IPS-20b (cell line): ENCODE measurements around the gene LARGE1.
A peak's percentile ranks its signal among the peaks of the same experiment; 100 is the strongest.

Experiments
- H3K27ac ChIP-seq: one replicate; pipeline ENCODE4 v1.5.1; 2013; ENCODE audit warnings: low read length
- H3K27me3 ChIP-seq: 2 replicates; pipeline ENCODE4 v1.6.1; 2013; ENCODE audit warnings: mild to moderate bottlenecking, low read length, inconsistent platforms; ENCODE audit not compliant: insufficient read depth
- H3K36me3 ChIP-seq: 2 replicates; pipeline ENCODE4 v1.6.1; 2013; ENCODE audit warnings: low read depth, mild to moderate bottlenecking, inconsistent platforms, low read length, moderate library complexity; ENCODE audit not compliant: insufficient read depth
- H3K4me1 ChIP-seq: 2 replicates; pipeline ENCODE4 v1.6.1; 2013; ENCODE audit warnings: mild to moderate bottlenecking, control low read depth, inconsistent platforms, low read length, moderate library complexity; ENCODE audit not compliant: insufficient read depth
- H3K4me3 ChIP-seq: 2 replicates; pipeline ENCODE4 v1.5.1; 2013; ENCODE audit warnings: mild to moderate bottlenecking, low read length, inconsistent platforms
- H3K9ac ChIP-seq: 2 replicates; pipeline ENCODE4 v1.6.1; 2013; ENCODE audit warnings: low read depth, mild to moderate bottlenecking, inconsistent platforms, low read length, moderate library complexity
- H3K9me3 ChIP-seq: 2 replicates; pipeline ENCODE4 v1.6.1; 2013; ENCODE audit warnings: mild to moderate bottlenecking, low read depth, low read length, inconsistent platforms; ENCODE audit not compliant: insufficient read depth

Gene LARGE1

GRCh38 chr22:33770723-33771122 is 149.6 kb downstream of the LARGE1 start:
- H3K9ac ChIP-seq: no peak overlapping the region
- no peak overlapping the region for H3K4me3 ChIP-seq
- H3K9me3 ChIP-seq: no peaks in the 10 kb centered on the region
- H3K36me3 ChIP-seq: no peaks in the 10 kb centered on the region
- peaks cover 13% of the 10 kb centered on the region; the same call in 1 of the 2 replicates for H3K4me1 ChIP-seq
- no peaks in the 10 kb centered on the region for H3K27me3 ChIP-seq
- H3K27ac ChIP-seq: no peak overlapping the region

DNA sequence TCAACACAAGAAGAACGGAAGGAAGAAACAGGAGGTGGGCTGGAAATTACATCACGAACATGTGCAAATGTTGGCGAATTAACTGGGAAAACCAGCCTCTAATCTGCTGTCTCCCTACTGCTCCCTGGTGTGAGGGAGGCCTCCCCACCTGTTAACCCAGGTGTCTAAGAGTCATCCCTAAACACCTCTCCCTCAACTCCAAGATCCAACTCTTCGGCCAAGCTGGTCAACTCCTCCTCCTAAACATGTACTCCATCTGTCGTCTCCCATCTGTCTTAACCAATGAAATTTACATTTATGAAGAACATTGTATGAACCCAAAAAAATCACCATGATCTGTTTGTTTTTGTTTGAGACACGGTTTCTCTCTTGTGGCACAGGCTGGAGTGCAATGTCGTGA is 154.2 kb downstream of the LARGE1 start:
- H3K27ac ChIP-seq: no peak overlapping the region
- no peak overlapping the region for H3K4me3 ChIP-seq
- H3K36me3 ChIP-seq: peaks cover 3% of the 10 kb centered on the region; the same call in 1 of the 2 replicates
- no peaks in the 10 kb centered on the region for H3K9me3 ChIP-seq
- H3K4me1 ChIP-seq: peaks cover 10% of the 10 kb centered on the region; the same call in 1 of the 2 replicates
- no peaks in the 10 kb centered on the region for H3K27me3 ChIP-seq
- H3K9ac ChIP-seq: no peak overlapping the region

GRCh38 chr22:33758961-33759360 is 161.3 kb downstream of the LARGE1 start:
- Histone ChIP-seq H3K4me3 (no peak overlapping the region), H3K9ac (no peak overlapping the region), H3K27me3 (no peaks in the 10 kb centered on the region), H3K36me3 (peaks cover 18% of the 10 kb centered on the region), H3K9me3 (no peaks in the 10 kb centered on the region), H3K27ac (no peak overlapping the region), H3K4me1 (peaks cover 28% of the 10 kb centered on the region)

- peaks cover 28% of the 10 kb centered on the region for H3K4me1 ChIP-seq
- H3K9ac ChIP-seq: 0 out of 2 replicates have a peak overlapping the region, but pooled peaks have one; percentile 9
- H3K9me3 ChIP-seq: no peaks in the 10 kb centered on the region
- peak overlapping the region; percentile 25; the same call in 1 of the 2 replicates for H3K4me3 ChIP-seq
- no peak overlapping the region for H3K27ac ChIP-seq
- peaks cover 18% of the 10 kb centered on the region for H3K36me3 ChIP-seq
- H3K27me3 ChIP-seq: no peaks in the 10 kb centered on the region
Observed at GRCh38 chr22:33757802-33758483, 162.3 kb downstream of the LARGE1 start.

DNA sequence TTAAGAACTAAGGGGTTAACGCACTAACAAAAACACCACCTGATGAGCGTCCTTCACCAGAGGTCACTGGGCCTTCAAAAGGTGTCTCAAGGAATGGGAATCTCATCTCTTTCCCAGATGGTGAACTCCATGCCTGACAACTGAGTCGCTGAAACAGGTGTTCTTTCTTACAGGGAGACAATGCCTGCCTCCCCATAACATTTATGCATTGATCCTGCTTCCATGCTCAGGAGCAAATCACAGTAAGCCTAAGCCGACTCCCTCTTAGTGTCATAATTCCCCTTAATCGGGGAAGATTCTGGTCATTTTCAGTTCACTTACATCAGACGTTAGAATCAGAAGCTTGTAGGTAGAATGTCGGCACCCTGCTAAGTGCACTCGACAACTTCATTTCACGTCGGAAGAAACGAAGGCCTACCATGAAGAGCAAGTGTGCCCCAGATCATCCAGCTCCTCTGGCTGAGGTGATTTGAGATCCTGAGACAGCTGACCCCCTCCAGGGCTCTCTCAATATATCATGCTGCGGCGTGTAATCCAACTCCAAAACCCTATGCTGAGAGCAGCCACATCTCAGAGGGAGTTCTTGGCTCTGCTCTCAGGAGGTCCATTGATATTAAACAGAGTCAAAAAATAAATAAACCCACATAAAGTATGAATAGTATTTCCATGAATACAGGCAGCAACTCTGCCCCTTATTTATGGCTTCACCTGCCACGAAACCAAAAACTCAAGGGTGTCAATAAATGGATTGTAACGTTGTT is 163.1 kb downstream of the LARGE1 start:
- Histone ChIP-seq H3K4me1 (peaks cover 28% of the 10 kb centered on the region), H3K9ac (0 out of 2 replicates have a peak overlapping the region, but pooled peaks have one; percentile 9), H3K36me3 (peaks cover 18% of the 10 kb centered on the region), H3K9me3 (no peaks in the 10 kb centered on the region), H3K27me3 (no peaks in the 10 kb centered on the region), H3K27ac (no peak overlapping the region), H3K4me3 (peak overlapping the region; percentile 25; the same call in 1 of the 2 replicates)

DNA sequence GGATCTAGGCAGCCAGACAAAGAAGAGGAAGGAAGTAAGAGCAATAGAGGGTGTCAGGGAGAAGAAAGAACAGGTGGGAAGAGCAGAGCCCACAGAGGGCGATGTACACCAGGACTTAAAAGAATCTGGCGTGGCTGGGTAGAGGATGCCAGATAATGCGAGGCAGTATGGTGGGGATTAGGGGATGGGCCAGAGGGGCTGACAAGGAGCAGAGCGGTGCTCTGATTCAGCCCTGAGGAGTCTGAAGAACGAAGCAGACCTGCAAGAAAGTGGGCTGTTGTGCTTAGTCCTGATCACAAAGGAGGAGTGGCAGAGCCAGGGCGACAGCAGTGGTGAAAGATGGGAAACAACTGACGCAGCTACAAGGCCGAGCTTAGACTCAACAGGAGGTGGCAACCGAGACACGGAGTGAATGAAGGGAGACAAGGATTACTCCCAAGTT is 163.7 kb downstream of the LARGE1 start:
- no peak overlapping the region for H3K9ac ChIP-seq
- H3K4me1 ChIP-seq: peaks cover 28% of the 10 kb centered on the region
- H3K36me3 ChIP-seq: peaks cover 18% of the 10 kb centered on the region
- H3K27me3 ChIP-seq: no peaks in the 10 kb centered on the region
- no peak overlapping the region; the same call in 1 of the 2 replicates for H3K4me3 ChIP-seq
- H3K27ac ChIP-seq: no peak overlapping the region
- H3K9me3 ChIP-seq: no peaks in the 10 kb centered on the region

- no peaks in the 10 kb centered on the region for H3K4me1 ChIP-seq
Observed at GRCh38 chr22:33748714-33749113, 171.6 kb downstream of the LARGE1 start.

GRCh38 chr22:33747576-33748180 is 172.6 kb downstream of the LARGE1 start:
- H3K27ac ChIP-seq: no peak overlapping the region
- no peaks in the 10 kb centered on the region for H3K27me3 ChIP-seq

More at GRCh38 chr22:33748714-33749113, 171.6 kb downstream of the LARGE1 start:
- no peaks in the 10 kb centered on the region for H3K9me3 ChIP-seq
- no peak overlapping the region for H3K4me3 ChIP-seq
- H3K27ac ChIP-seq: no peak overlapping the region
- H3K36me3 ChIP-seq: peaks cover 7% of the 10 kb centered on the region; the same call in 1 of the 2 replicates
- no peaks in the 10 kb centered on the region for H3K27me3 ChIP-seq
- H3K9ac ChIP-seq: no peak overlapping the region

GRCh38 chr22:33747029-33747428 is 173.2 kb downstream of the LARGE1 start:
- Histone ChIP-seq H3K4me3 (no peak overlapping the region), H3K9ac (no peak overlapping the region), H3K4me1 (no peaks in the 10 kb centered on the region), H3K9me3 (no peaks in the 10 kb centered on the region), H3K27me3 (no peaks in the 10 kb centered on the region), H3K27ac (no peak overlapping the region), H3K36me3 (peaks cover 7% of the 10 kb centered on the region; the same call in 1 of the 2 replicates)

More at GRCh38 chr22:33747576-33748180, 172.6 kb downstream of the LARGE1 start:
- H3K36me3 ChIP-seq: peaks cover 7% of the 10 kb centered on the region; the same call in 1 of the 2 replicates
- H3K4me3 ChIP-seq: no peak overlapping the region
- no peaks in the 10 kb centered on the region for H3K4me1 ChIP-seq
- no peak overlapping the region for H3K9ac ChIP-seq
- no peaks in the 10 kb centered on the region for H3K9me3 ChIP-seq

- Histone ChIP-seq H3K4me3 (no peak overlapping the region), H3K9ac (no peak overlapping the region), H3K27ac (no peak overlapping the region), H3K36me3 (peaks cover 7% of the 10 kb centered on the region; the same call in 1 of the 2 replicates), H3K9me3 (no peaks in the 10 kb centered on the region), H3K27me3 (no peaks in the 10 kb centered on the region), H3K4me1 (no peaks in the 10 kb centered on the region)
Observed at GRCh38 chr22:33746501-33746928, 173.8 kb downstream of the LARGE1 start.

GRCh38 chr22:33745501-33745900 is 174.8 kb downstream of the LARGE1 start:
- Histone ChIP-seq H3K9ac (no peak overlapping the region), H3K27me3 (no peaks in the 10 kb centered on the region), H3K36me3 (peaks cover 7% of the 10 kb centered on the region; the same call in 1 of the 2 replicates), H3K4me1 (peaks cover 6% of the 10 kb centered on the region; the same call in 1 of the 2 replicates), H3K4me3 (no peak overlapping the region), H3K27ac (no peak overlapping the region), H3K9me3 (no peaks in the 10 kb centered on the region)
